Neural crest cell (in vitro differentiated cells): ENCODE results near the gene MYL5. TPM values are rescaled to one million over a fixed set of nuclear protein-coding genes. Genes with fewer than 3 reads are reported as not detected.

ENCODE experiments used
- DNase-seq: peaks from one replicate; pipeline ENCODE4 v3.0.0; 2021; ENCODE audit warnings: low read depth, mixed read lengths, low spot score
- H3K27ac Mint-ChIP-seq: one replicate; pipeline ENCODE4 v1.8.0; 2021; ENCODE audit warnings: mild to moderate bottlenecking, mixed read lengths; ENCODE audit not compliant: unreplicated experiment
- H3K27me3 Mint-ChIP-seq: 2 replicates; pipeline ENCODE4 v1.8.0; 2021; ENCODE audit warnings: low read depth, mild to moderate bottlenecking, mixed read lengths
- H3K36me3 Mint-ChIP-seq: 2 replicates; pipeline ENCODE4 v1.8.0; 2021; ENCODE audit warnings: low read depth, mild to moderate bottlenecking, mixed read lengths
- H3K4me1 Mint-ChIP-seq: 2 replicates; pipeline ENCODE4 v1.8.0; 2021; ENCODE audit warnings: mixed read lengths
- H3K4me3 Mint-ChIP-seq: one replicate; pipeline ENCODE4 v1.8.0; 2021; ENCODE audit warnings: mild to moderate bottlenecking, mixed read lengths
- H3K9me3 Mint-ChIP-seq: 2 replicates; pipeline ENCODE4 v1.8.0; 2021; ENCODE audit warnings: mixed read lengths
- CTCF ChIP-seq: fragments of 200-600 bp; sonication (generic); conservative IDR thresholded peaks from 2 replicates; pipeline ENCODE4 v1.5.0; 2021; ENCODE audit warnings: antibody characterized with exemption, mild to moderate bottlenecking
- total RNA-seq: library from RNA; stranded (reverse); gene quantifications from 2 replicates; pipeline ENCODE4 v1.2.1, GENCODE V29; 2021

Gene MYL5
- total RNA-seq, 1 donor from 2014 or later = 10.8 TPM

- Mint-ChIP-seq H3K9me3 (peaks cover 7% of the 10 kb centered on the region), H3K27ac (no peak overlapping the region), H3K36me3 (peaks cover 6% of the 10 kb centered on the region), H3K4me1 (no peaks in the 10 kb centered on the region), H3K27me3 (no peaks in the 10 kb centered on the region), H3K4me3 (no peak overlapping the region)
- no peak for DNase-seq
- no peak for TF ChIP-seq CTCF
These were observed 43.7 kb upstream of the MYL5 start for GRCh38 chr4:630656-631055.

GRCh38 chr4:632196-632790 lies 42.0 kb upstream of the MYL5 start:
- H3K36me3 Mint-ChIP-seq = peaks cover 6% of the 10 kb centered on the region
- no peak overlapping the region for H3K4me3 Mint-ChIP-seq
- H3K4me1 Mint-ChIP-seq = no peaks in the 10 kb centered on the region
- no peaks in the 10 kb centered on the region for H3K27me3 Mint-ChIP-seq
- no peak overlapping the region for H3K27ac Mint-ChIP-seq
- TF ChIP-seq CTCF = no peak
- H3K9me3 Mint-ChIP-seq = peaks cover 7% of the 10 kb centered on the region
- no peak for DNase-seq

- no peak for TF ChIP-seq CTCF
- H3K36me3 Mint-ChIP-seq = peaks cover 6% of the 10 kb centered on the region
- no peak overlapping the region for H3K27ac Mint-ChIP-seq
- H3K4me1 Mint-ChIP-seq = peaks cover 4% of the 10 kb centered on the region
- DNase-seq = no peak
- H3K4me3 Mint-ChIP-seq = no peak overlapping the region
- H3K27me3 Mint-ChIP-seq = no peaks in the 10 kb centered on the region
- H3K9me3 Mint-ChIP-seq = peaks cover 7% of the 10 kb centered on the region
These were observed 41.4 kb upstream of the MYL5 start for GRCh38 chr4:632926-633325.

GRCh38 chr4:633406-633805 lies 40.9 kb upstream of the MYL5 start:
- TF ChIP-seq CTCF = no peak
- Mint-ChIP-seq H3K4me1 (peaks cover 4% of the 10 kb centered on the region), H3K9me3 (peaks cover 7% of the 10 kb centered on the region), H3K27me3 (no peaks in the 10 kb centered on the region), H3K36me3 (peaks cover 6% of the 10 kb centered on the region), H3K27ac (no peak overlapping the region), H3K4me3 (no peak overlapping the region)
- no peak for DNase-seq

GRCh38 chr4:633976-634598 lies 40.3 kb upstream of the MYL5 start:
- Mint-ChIP-seq H3K36me3 (peaks cover 6% of the 10 kb centered on the region), H3K4me3 (no peak overlapping the region), H3K27me3 (no peaks in the 10 kb centered on the region), H3K9me3 (peaks cover 7% of the 10 kb centered on the region), H3K27ac (no peak overlapping the region), H3K4me1 (peaks cover 4% of the 10 kb centered on the region)
- TF ChIP-seq CTCF = no peak
- DNase-seq = no peak
